Measurements from ENCODE around the gene GJC3.
"Not testable (repeated sequence)": the region's sequence is repeated elsewhere in the genome, so short reads cannot be mapped to it uniquely, and the experiment has no call there.

The GJC3 gene

GRCh38 chr7:99928188-99928587 is 1.2 kb downstream of the GJC3 start:
- DNase-seq, result no peak

DNA sequence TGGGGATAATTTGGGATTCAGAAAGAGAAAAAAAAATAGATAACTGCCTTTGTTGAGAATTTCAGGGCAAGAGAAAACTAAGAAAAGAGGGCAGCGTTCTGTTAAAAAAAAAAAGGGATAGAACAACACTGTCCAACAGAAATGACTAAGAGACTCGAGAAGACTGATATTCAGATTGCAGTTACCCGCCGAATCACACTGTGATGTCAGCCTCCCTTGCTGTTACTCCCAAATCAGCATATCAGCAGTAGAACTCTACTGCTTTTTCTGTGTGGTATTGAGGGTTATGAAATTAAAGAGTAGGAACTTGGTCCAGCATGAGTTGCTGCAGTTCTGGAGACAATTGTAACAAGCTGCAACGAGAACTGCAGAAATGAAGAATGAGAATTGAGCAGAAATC is 1.9 kb downstream of the GJC3 start:
- no peak for DNase-seq

- no peak for DNase-seq
These were observed 3.1 kb downstream of the GJC3 start for GRCh38 chr7:99926321-99926720.

GRCh38 chr7:99923200-99923599 is 6.2 kb downstream of the GJC3 start:
- DNase-seq, result no peak

GRCh38 chr7:99920149-99920548 is 9.3 kb downstream of the GJC3 start:
- DNase-seq, result no peak

DNA sequence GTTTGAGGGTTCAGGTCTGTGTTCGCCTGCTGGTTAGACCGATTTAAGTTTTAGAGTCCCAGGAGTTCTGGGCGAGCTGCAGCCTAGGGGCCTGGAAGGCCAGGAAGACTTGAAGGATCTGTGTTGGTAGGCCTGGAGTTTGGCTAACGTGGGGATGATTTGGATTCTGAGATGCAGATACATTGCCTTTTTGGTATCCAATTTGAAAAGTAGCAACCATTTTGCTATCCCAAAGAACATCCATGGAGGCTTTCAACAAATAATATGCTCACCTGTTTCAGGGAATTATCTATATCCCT is 9.7 kb downstream of the GJC3 start:
- no peak for DNase-seq

DNA sequence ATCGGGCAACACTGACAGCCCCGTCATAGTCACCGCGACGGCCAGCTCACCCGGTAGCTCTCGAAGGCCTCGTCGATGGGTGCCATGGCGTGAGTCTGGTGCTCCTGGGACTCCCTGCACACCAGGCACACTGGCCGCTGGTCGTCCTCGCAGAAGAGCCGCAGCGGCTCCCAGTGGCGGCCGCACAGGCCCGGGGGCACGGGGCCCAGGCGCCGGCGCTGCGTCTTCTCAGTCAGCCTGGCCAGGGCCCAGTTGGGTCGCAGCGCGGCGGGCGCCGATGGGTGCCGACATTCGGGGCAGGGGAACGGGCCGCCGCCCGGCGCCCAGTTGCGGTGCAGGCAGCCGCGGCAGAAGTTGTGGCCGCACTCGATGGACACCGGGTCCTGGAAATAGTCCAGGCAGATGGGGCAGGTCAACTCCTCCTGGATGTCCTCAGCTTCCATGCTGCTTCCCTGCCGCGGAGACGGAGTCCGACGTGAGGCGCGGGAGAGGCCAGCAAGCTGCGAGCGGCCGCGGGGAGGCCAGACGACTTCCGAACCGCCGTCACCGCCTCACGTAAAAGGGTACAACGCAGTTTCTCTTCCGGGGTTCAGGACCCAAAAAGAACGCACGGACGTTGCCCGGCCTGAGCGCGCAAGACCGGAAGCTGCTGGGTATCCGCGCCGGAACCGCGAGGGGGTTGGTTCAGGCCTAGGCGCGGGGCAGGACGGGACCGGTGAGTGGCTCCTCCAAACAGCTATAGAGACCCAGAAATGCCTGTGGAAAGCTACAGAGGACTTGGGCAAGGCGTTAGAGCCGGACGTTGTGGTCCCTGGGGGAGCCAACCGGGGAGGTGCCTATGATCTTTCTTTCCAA is 10.2 kb downstream of the GJC3 start, which contains the start of gene TRIM4:
Gene TRIM4 (minus strand): TSS at position 572 of the 855 bp plus-strand sequence. CDS start 129 bp downstream, at position 443.
- DNase-seq, result peak; percentile 91

DNA sequence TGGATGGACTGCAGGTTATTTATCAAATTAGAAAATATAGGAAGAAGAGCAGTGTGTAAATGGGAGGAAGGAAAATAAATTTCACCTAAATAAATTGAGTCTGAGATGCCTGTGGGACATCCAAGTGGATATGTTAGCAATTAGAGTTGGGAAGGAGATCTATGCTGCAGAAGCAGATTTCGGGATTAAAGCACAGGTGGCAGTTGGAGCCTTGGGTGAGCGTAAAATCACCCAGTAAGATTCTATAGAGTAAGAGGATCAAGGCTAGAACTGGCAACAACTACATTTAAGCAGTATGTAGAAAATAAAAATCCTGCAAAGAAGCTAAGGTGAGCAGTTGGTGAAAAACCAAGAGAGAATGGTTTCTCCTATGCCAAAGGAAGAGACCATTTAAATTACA is 18.4 kb downstream of the GJC3 start:
- DNase-seq, result no peak

GRCh38 chr7:99901581-99901980 is 27.8 kb downstream of the GJC3 start:
- DNase-seq, result no peak

DNA sequence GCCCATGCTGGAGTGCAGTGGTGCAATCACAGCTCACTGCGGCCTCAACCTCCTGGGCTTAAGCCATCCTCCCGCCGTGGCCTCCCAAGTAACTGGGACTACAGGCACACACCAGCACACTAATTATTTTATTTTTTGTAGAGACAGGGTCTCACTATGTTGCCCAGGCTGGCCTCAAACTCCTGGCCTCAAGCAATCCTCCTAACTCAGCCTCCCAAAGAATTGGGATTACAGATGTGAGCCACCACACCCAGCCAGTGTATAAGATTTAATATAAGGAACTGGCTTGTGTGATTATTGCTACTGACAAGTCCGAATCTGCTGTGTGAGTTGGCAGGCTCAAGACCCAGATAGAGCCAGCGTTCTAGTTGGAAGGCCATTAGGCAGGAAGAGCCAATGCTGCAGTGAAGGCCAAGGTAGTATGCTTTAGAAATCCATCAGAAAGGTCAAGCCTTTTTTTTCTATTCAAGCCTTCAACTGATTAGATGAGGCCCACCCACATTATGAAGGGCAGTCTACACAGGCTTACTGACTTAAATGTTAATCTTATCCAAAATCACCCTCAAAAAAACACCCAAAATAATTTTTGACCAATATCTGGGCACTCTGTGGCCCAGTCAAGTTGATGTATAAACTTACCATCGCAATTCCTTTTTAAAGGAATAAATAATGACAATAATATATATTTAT is 29.4 kb downstream of the GJC3 start:
- DNase-seq, result no peak

GRCh38 chr7:99898836-99899235 is 30.6 kb downstream of the GJC3 start:
- DNase-seq, result no peak

GRCh38 chr7:99898023-99898357 is 31.4 kb downstream of the GJC3 start:
- no peak for DNase-seq

DNA sequence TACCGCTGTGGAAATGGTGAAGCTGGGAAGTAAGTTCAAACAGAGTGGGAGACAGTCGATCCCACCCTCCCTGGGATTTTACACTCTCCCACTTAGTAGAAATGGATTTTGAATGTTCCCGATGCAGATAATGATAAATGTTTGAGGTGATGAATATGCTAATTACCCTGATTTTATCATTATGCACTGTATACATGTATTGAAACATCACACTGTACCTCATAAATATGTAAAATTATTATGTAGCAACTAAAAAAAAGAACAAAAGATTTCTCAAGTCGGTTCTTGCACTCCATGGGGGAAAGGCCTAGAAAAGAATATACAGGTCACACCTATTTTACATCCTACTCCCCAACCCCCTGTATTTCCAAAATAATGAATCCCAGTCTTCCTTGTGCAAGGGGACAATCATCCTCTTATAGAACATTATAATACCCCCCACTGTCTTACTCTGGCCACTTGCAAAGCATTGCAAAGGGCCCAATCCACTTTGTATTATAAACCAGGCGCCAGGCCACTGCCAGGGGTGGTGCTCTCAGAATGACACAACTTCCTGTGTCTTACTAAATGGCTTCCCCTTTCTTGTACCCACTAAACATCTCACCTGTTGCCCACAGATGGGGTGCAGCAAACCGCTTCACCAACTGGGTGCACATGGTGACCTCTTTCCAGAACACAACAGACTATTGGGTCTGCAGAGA is 31.9 kb downstream of the GJC3 start:
- no peak for DNase-seq

GRCh38 chr7:99894738-99895137 is 34.7 kb downstream of the GJC3 start:
- DNase-seq, result no peak

DNA sequence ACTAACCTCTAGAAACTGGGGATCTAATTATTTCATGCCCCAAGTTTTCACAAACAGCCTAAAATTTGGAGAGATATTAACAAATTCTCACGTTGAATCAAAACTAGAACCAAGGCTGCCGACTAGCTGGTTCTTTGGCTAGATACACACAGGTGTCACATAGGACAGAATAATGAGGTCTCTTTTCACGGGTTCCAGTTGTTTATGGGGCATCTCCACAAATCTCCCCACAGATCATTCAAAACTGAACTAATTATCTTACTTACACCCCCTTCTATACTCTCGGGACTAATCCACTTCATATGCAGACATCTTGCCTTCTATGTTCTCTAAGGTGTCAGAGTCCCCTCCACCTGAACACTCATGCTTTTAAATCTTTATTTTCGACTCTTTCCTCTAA is 36.1 kb downstream of the GJC3 start:
- no peak for DNase-seq

DNA sequence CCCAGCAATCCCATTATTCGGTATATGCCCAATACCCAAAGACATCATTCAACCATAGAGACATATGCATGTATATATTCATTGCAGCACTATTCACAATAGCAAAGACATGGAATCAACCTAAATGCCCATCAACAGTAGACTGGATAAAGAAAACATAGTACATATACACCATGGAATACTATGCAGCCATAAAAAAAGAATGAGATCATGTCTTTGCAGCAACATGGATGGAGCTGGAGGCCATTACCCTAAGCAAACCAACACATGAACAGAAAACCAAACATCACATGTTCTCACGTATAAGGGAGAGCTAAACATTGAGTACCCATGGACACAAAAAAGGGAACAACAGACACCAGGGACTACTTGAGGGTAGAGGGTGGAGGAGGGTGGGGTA is 39.1 kb downstream of the GJC3 start:
- DNase-seq, result not testable (repeated sequence)

DNA sequence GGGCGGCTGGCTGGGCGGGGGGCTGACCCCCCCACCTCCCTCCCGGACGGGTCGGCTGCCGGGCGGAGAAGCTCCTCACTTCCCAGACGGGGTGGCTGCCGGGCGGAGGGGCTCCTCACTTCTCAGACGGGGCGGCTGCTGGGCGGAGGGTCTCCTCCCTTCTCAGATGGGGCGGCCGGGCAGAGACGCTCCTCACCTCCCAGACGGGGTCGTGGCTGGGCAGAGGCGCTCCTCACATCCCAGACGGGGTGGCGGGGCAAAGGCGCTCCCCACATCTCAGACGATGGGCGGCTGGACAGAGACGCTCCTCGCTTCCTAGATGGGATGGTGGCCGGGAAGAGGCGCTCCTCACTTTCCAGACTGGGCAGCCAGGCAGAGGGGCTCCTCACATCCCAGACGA is 41.1 kb downstream of the GJC3 start:
- not testable (repeated sequence) for DNase-seq

- DNase-seq, result no peak
These were observed 48.0 kb downstream of the GJC3 start for GRCh38 chr7:99881370-99881769.

GRCh38 chr7:99876933-99877332 is 52.5 kb downstream of the GJC3 start, which contains the start of gene OR2AE1:
Gene OR2AE1, minus strand, starts transcription at chr7:99877033. Its CDS starts 0 bp downstream, at chr7:99877033.
- no peak for DNase-seq

DNA sequence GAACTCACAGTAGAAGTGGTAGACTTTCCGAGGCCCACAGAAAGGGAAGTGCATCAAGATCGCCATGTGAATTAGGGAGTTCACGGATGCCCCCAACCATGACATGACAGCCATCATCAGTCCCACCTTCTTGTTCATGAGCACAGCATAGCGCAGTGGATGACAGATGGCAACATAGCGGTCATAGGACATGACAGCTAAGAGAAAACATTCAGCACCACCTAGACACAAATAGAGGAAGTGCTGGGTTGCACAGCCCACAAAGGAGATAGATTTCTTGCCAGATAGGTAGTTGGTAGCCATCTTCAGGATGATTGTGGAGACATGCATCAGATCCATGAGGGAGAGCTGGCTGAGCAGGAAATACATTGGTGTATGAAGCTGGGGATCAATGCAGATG is 52.9 kb downstream of the GJC3 start:
- DNase-seq, result no peak
